Mucosa of descending colon (tissue), 3 donors: ENCODE data around the gene HIPK3. TPM values are rescaled to one million over a fixed set of nuclear protein-coding genes. Genes with fewer than 3 reads are reported as not detected.

Source experiments
- ATAC-seq: fragments of 200-7000 bp; cut with Tn5 transposase; one replicate; pipeline ENCODE4 v1.9.1; 2020; ENCODE audit warnings: mild to moderate bottlenecking, moderate library complexity
- DNase-seq, 3 donors: peaks; one replicate each; pipeline ENCODE4 v3.0.0-alpha.2; 2020
- H3K36me3 ChIP-seq: fragments of 200-600 bp; one replicate; pipeline ENCODE4 v1.8.0; 2021; ENCODE audit warnings: low read depth, mild to moderate bottlenecking
- H3K4me1 ChIP-seq: fragments of 200-600 bp; one replicate; pipeline ENCODE4 v1.8.0; 2021; ENCODE audit warnings: low read depth, mild to moderate bottlenecking
- H3K4me3 ChIP-seq: fragments of 200-600 bp; one replicate; pipeline ENCODE4 v1.8.0; 2021; ENCODE audit warnings: mild to moderate bottlenecking
- H3K9me3 ChIP-seq: fragments of 200-600 bp; one replicate; pipeline ENCODE4 v1.8.0; 2021; ENCODE audit warnings: mild to moderate bottlenecking
- intact Hi-C, 2 donors: fragments of 100-400 bp; cut with DNase I in 1 of 2; cut with micrococcal nuclease in 1 of 2; formaldehyde crosslinking; loops; one replicate each; pipeline versions ENCODE4 v1.11.0 to v1.11.1; 2022; cut with DNase I, micrococcal nuclease
- total RNA-seq, 3 donors: library from RNA; stranded (reverse); fragmentation: NEBNext Ultra II Directional in 2 of 3; extraction: Animal tissue kit (Norgen Biotek cat#: 25700) in 2 of 3; gene quantifications; one replicate each; pipeline versions ENCODE4 v1.2.1 to v1.2.4, GENCODE V29; 2021 to 2023
- TF ChIP-seq, protein P1 (sequence below): fragments of 200-600 bp; IDR thresholded peaks from one replicate; pipeline ENCODE4 v1.8.0; 2022; ENCODE audit warnings: antibody characterized with exemption, mild to moderate bottlenecking
- donor health status: DM: no; HTN: no; CAD: no; lungs with moderate emphysema.
- donor health status: DM: no; HTN: no; CAD: no.
- donor health status: DM: no; HTN: yes; CAD: no.

Gene HIPK3
- total RNA-seq, 3 donors from 2014 or later: 67.0 to 254 (median 69.7) TPM

DNA sequence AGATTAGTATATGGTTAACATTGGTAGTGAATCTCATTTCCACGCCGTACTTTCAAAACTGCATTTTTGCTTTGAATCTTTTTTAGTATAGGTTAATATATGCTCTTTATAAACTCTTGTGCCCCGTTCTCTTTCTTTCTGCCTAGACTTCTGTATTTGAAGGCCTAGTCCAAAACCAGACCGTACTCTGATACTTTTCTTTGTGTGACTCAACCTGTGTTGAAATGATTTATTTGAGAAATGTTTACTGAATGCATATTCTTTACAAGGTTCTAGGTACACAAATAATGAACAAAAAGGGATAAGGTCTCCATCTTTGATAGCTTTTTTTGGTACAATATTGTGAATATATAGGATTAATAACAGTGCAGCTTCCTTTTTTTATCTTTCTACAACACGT, 68.3 kb downstream of the HIPK3 start:
- no peak overlapping the region for H3K4me3 ChIP-seq
- H3K9me3 ChIP-seq: no peaks in the 10 kb centered on the region
- ATAC-seq (no peak), DNase-seq (no peak)
- intact Hi-C loops: loop anchor here (5.0 to 10.0 kb wide), 3 partner anchors 61 to 158 kb away; partner anchors contain the start of gene HIPK3 (in 1 of the 2)
- peaks cover 13% of the 10 kb centered on the region for H3K4me1 ChIP-seq
- no peaks in the 10 kb centered on the region for H3K36me3 ChIP-seq
- TF ChIP-seq, protein P1, sequence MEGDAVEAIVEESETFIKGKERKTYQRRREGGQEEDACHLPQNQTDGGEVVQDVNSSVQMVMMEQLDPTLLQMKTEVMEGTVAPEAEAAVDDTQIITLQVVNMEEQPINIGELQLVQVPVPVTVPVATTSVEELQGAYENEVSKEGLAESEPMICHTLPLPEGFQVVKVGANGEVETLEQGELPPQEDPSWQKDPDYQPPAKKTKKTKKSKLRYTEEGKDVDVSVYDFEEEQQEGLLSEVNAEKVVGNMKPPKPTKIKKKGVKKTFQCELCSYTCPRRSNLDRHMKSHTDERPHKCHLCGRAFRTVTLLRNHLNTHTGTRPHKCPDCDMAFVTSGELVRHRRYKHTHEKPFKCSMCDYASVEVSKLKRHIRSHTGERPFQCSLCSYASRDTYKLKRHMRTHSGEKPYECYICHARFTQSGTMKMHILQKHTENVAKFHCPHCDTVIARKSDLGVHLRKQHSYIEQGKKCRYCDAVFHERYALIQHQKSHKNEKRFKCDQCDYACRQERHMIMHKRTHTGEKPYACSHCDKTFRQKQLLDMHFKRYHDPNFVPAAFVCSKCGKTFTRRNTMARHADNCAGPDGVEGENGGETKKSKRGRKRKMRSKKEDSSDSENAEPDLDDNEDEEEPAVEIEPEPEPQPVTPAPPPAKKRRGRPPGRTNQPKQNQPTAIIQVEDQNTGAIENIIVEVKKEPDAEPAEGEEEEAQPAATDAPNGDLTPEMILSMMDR: no peak

DNA sequence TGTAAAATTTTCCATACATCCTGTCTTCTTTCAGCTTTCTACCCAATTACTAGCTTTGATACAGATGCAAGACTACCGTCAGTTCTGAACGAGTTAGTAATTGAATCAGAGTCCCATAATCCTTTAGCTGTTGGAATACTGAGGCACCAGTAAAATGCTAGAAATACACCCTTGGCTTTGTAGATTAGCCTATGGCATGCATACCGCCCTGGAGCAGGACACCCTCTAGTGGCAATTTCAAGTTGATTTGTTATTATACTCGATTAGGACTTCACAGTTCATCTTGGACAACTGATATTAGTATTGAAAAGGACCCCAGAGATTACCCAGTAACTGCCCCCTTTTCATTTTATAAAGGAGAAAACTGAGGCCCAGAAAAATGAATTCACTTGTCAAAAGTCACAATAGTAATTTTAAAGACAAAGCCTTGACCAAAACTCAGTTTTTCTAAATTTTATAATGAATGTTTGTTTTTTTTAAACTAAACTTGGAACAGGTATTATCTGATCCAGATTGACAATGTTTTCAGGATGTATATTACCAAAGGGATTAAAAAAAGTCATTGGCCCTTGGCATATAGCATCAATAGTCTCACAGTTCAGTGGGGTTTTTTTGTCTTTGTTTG, 72.6 kb downstream of the HIPK3 start:
- DNase-seq (peak in 1 of 3 donors; percentile 62), ATAC-seq (peak; percentile 87)
- Histone ChIP-seq H3K4me1 (peaks cover 1% of the 10 kb centered on the region), H3K9me3 (no peaks in the 10 kb centered on the region), H3K4me3 (no peak overlapping the region), H3K36me3 (no peaks in the 10 kb centered on the region)
- TF ChIP-seq, protein P1: peak; percentile 15
- intact Hi-C loops: loop anchor here (5.0 to 10.0 kb wide), 3 partner anchors 65 to 163 kb away; partner anchors contain the start of gene HIPK3 (in 1 of the 2)

DNA sequence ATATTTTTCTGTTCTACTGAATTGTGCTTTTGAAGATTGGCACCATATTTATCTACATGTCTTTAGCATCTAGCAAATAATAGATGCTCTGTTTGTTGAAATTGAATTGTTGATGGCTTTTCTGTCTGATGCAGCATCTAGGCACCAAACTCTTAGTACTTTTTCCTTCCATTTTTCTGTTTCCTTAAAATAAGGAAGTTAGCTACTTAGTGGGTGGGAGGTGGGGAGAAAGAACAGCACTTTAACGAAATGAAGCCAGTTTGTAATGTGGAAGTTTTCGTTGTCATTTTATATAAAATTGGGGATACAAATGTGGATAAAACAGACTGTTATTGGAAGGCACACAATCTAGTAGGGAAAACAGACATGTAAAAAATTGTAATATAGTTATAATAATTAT, 76.6 kb downstream of the HIPK3 start:
- TF ChIP-seq, protein P1: no peak
- intact Hi-C loops: loop anchor here in 1 of 2 donors (5.0 kb wide), 1 partner anchor 167 kb away; no protein-coding TSS in a partner anchor
- Histone ChIP-seq H3K4me1 (no peaks in the 10 kb centered on the region), H3K36me3 (no peaks in the 10 kb centered on the region), H3K9me3 (no peaks in the 10 kb centered on the region), H3K4me3 (no peak overlapping the region)
- DNase-seq (no peak), ATAC-seq (no peak)

DNA sequence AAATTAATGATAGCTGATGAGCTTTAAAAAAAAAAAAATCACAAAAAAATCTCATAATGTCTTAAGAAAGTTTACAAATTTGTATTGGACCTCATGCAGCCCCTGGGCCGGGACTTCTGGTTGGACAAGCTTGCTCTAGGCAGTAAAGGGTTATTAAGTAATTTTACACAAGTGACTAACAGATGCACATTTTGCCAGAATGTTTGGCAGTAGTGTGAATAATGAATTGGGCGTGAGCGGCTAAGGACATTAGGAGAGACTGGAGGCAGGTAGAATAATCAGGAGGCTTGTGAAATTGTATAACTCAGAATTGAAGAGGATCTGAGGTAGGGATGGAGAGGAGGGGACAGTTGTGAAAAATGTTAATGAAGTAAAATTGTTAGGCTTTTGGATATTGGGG, 77.4 kb downstream of the HIPK3 start:
- TF ChIP-seq, protein P1: no peak
- Histone ChIP-seq H3K36me3 (no peaks in the 10 kb centered on the region), H3K4me1 (no peaks in the 10 kb centered on the region), H3K9me3 (no peaks in the 10 kb centered on the region), H3K4me3 (no peak overlapping the region)
- intact Hi-C loops: loop anchor here in 1 of 2 donors (5.0 kb wide), 1 partner anchor 167 kb away; no protein-coding TSS in a partner anchor
- DNase-seq: no peak
- ATAC-seq: no peak

DNA sequence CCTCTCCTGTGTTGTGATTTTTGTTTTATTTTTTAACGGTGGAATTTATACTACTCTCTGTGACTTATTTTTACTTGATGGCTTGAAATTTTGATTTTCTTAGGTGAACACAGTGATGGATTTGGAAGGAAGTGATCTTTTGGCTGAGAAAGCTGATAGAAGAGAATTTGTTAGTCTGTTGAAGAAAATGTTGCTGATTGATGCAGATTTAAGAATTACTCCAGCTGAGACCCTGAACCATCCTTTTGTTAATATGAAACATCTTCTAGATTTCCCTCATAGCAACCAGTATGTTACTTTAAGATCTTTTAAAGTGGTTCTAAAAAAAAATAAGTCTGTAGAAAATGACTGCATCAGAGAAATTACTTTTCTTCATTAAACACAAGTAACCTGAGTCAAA, 82.1 kb downstream of the HIPK3 start:
- DNase-seq (no peak), ATAC-seq (no peak)
- Histone ChIP-seq H3K4me1 (no peaks in the 10 kb centered on the region), H3K9me3 (no peaks in the 10 kb centered on the region), H3K36me3 (no peaks in the 10 kb centered on the region), H3K4me3 (no peak overlapping the region)
- TF ChIP-seq, protein P1: no peak
- intact Hi-C loops: no loop called here
